ENCODE results near the gene IFI16. TPM values are rescaled to one million over a fixed set of nuclear protein-coding genes. Genes with fewer than 3 reads are reported as not detected.

Gene IFI16
- total and polyA plus RNA-seq, 10 of the 15 experiments (the other 5 are each of a cell fraction or from before 2014, with no cell fraction given), result 120 to 375 (median 188) TPM

GRCh38 chr1:159014003-159014571 lies 4.4 kb downstream of the IFI16 start:
- DNase-seq (ENCODE audit: low read depth, low spot score) (no peak), FAIRE-seq (no peak), ATAC-seq (peak; percentile 13)
- peak overlapping the region; percentile 98 for H3K4me2 ChIP-seq (ENCODE audit: control insufficient read depth, insufficient read depth)
- H4K20me1 ChIP-seq (ENCODE audit: control insufficient read depth, insufficient read depth), result no peaks in the 10 kb centered on the region
- ChIA-PET CTCF (interaction anchor here (1.0 to 7.4 kb wide), 4 partner anchors 15 to 62 kb away, joined by 3 to 37 read pairs (median 4); partner anchors contain the start of gene AIM2), RAD21 (ENCODE audit: unreplicated experiment) (interaction anchor here (0.9 to 1.5 kb wide), 3 partner anchors 27 to 62 kb away, joined by 3 to 6 read pairs (median 5); partner anchors contain the start of gene AIM2), POLR2A (interaction anchor here (1.5 to 4.5 kb wide), 3 partner anchors 54 to 62 kb away, joined by 6 to 18 read pairs (median 10); partner anchors contain the start of gene AIM2), SMC1A (ENCODE audit: uncharacterized antibody, unreplicated experiment) (interaction anchor here (0.9 to 2.7 kb wide), 4 partner anchors 54 to 74 kb away, joined by 3 to 18 read pairs (median 3); partner anchors contain the start of gene AIM2)
- in situ Hi-C loops (cut with MboI) (no loop called here), intact Hi-C loops (cut with micrococcal nuclease; ENCODE audit: unreplicated experiment) (no loop called here)
- H3K36me3 ChIP-seq (ENCODE audit: control insufficient read depth in 2 of 2, insufficient read depth in 2 of 2, low read length in 1 of 2), result peaks cover 4 to 33% of the 10 kb centered on the region in 2 experiments; a peak in 3 of 4 replicates
- TF ChIP-seq WRNIP1 (IDR thresholded peaks at IDR 0.05; ENCODE audit: borderline replicate concordance, low read depth, low read length) (peak; percentile 73; the same call in 1 of the 2 replicates), EED (IDR thresholded peaks at IDR 0.05; ENCODE audit: low read depth) (no peak), POLR2AphosphoS2 (IDR thresholded peaks at IDR 0.05; ENCODE audit: low read depth, low read length) (0 out of 2 replicates have a peak, but pooled peaks have one; percentile 9), BRCA1 (IDR thresholded peaks at IDR 0.05; ENCODE audit: low read depth, low read length) (no peak)
- no TSS peak for BruUV-seq (replicated peaks)
- H3K9ac ChIP-seq (ENCODE audit: control insufficient read depth, insufficient read depth, low read length), result peak overlapping the region; percentile 99
- peak overlapping the region; percentile 100 for H3K27ac ChIP-seq (ENCODE audit: control insufficient read depth, insufficient read depth)
- H3K4me1 ChIP-seq (ENCODE audit: control insufficient read depth, insufficient read depth, low read length), result peaks cover 7% of the 10 kb centered on the region; the same call in 1 of the 2 replicates
- peak overlapping the region; percentile 76 for H3K4me3 ChIP-seq
- no peaks in the 10 kb centered on the region for H3K27me3 ChIP-seq (replicated peaks in 1 of 2; ENCODE audit: control insufficient read depth in 2 of 2, insufficient read depth in 2 of 2, low read length in 1 of 2)
- peaks cover 97% of the 10 kb centered on the region for H3K79me2 ChIP-seq (ENCODE audit: control insufficient read depth, insufficient read depth, low read length)
- H3K9me3 ChIP-seq (replicated peaks; ENCODE audit: control insufficient read depth, insufficient read depth, low read length), result no peaks in the 10 kb centered on the region
- H2AFZ ChIP-seq (ENCODE audit: control insufficient read depth, low read depth, low read length), result no peak overlapping the region
- 36% methylated on average over 3 of the region's 3 CpGs for WGBS (ENCODE audit: insufficient coverage, insufficient replicate concordance, low lambda C conversion rate, missing lambda C conversion rate)

GRCh38 chr1:159014851-159015250 lies 5.1 kb downstream of the IFI16 start:
- Histone ChIP-seq H3K4me3 (peak overlapping the region; percentile 76), H3K4me2 (ENCODE audit: control insufficient read depth, insufficient read depth) (peak overlapping the region; percentile 98), H3K4me1 (ENCODE audit: control insufficient read depth, insufficient read depth, low read length) (peaks cover 7% of the 10 kb centered on the region), H3K27ac (ENCODE audit: control insufficient read depth, insufficient read depth) (peak overlapping the region; percentile 100), H3K36me3 (ENCODE audit: control insufficient read depth in 2 of 2, insufficient read depth in 2 of 2, low read length in 1 of 2) (peaks cover 4 to 40% of the 10 kb centered on the region in 2 experiments; a peak in 3 of 4 replicates), H3K79me2 (ENCODE audit: control insufficient read depth, insufficient read depth, low read length) (peaks cover 95% of the 10 kb centered on the region), H2AFZ (ENCODE audit: control insufficient read depth, low read depth, low read length) (no peak overlapping the region), H3K27me3 (replicated peaks in 1 of 2; ENCODE audit: control insufficient read depth in 2 of 2, insufficient read depth in 2 of 2, low read length in 1 of 2) (no peaks in the 10 kb centered on the region), H3K9me3 (replicated peaks; ENCODE audit: control insufficient read depth, insufficient read depth, low read length) (no peaks in the 10 kb centered on the region), H3K9ac (ENCODE audit: control insufficient read depth, insufficient read depth, low read length) (peak overlapping the region; percentile 99), H4K20me1 (ENCODE audit: control insufficient read depth, insufficient read depth) (no peaks in the 10 kb centered on the region)
- ChIA-PET CTCF (interaction anchor here (1.3 to 7.4 kb wide), 3 partner anchors 15 to 62 kb away, joined by 3 to 37 read pairs (median 4); partner anchors contain the start of gene AIM2), POLR2A (interaction anchor here (1.3 to 4.5 kb wide), 4 partner anchors 53 to 62 kb away, joined by 4 to 18 read pairs (median 8); partner anchors contain the start of gene AIM2), RAD21 (ENCODE audit: unreplicated experiment) (interaction anchor here (1.5 to 1.9 kb wide), 2 partner anchors 53 to 62 kb away, joined by 6 read pairs; partner anchors contain the start of gene AIM2), SMC1A (ENCODE audit: uncharacterized antibody, unreplicated experiment) (interaction anchor here (0.9 to 2.7 kb wide), 6 partner anchors 25 to 73 kb away, joined by 3 to 18 read pairs (median 4); partner anchors contain the start of gene AIM2)
- ATAC-seq, result peak; percentile 7; the same call in 1 of the 3 replicates
- BruUV-seq (replicated peaks), result TSS peak; percentile 87
- DNase-seq (ENCODE audit: low read depth, low spot score), result no peak
- in situ Hi-C loops (cut with MboI) (loop anchor here (5.0 kb wide), 1 partner anchor 37 kb away; no protein-coding TSS in a partner anchor), intact Hi-C loops (cut with micrococcal nuclease; ENCODE audit: unreplicated experiment) (no loop called here)
- FAIRE-seq, result no peak
- TF ChIP-seq PBX3 (IDR thresholded peaks at IDR 0.05; ENCODE audit: insufficient replicate concordance, low read depth, low read length), result no peak
- 13% methylated on average over 3 of the region's 3 CpGs for WGBS (ENCODE audit: insufficient coverage, insufficient replicate concordance, low lambda C conversion rate, missing lambda C conversion rate)
